ENCODE data around the gene ALG1. TPM values are rescaled to one million over a fixed set of nuclear protein-coding genes. Genes with fewer than 3 reads are reported as not detected.

Gene ALG1
- total RNA-seq, 6 experiments from 2014 or later: 43.5 to 51.3 (median 47.4) TPM

DNA sequence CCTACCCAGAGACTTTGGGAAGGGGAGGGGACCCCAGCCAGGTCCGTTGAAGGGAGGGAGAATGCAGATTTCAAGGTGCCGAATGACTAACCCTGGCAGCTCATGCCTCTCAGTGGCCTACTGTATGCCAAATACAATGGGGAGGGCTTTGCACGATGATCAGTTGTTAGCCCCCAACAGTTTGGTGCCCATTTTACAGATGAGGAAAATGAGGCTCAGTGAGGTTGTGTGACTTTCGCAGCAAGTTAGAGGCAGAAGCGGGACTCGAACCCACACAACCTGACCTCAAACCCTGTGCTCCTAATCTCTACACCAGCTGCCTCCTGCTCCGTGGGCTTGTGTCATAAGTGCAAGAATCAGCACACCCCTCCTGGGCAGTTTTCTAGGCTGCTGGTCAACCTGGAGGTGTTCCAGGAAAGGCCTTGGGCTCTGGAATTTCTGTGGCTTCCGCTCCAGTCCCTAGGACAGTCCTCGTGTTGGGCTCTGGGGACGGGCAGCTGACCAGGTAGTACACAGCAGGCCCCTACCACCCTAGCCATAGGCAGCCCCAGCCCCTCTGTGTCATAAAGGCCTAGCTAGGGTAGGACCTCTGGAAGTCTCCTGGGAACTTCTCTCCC lies 26.0 kb upstream of the ALG1 start:
- H3K27me3 Mint-ChIP-seq (ENCODE audit: insufficient read depth): peaks cover 15% of the 10 kb centered on the region
- H3K4me1 Mint-ChIP-seq (ENCODE audit: low read depth): peaks cover 22% of the 10 kb centered on the region
- no peak overlapping the region for H3K27ac Mint-ChIP-seq
- H3K4me3 Mint-ChIP-seq: no peak overlapping the region
- H3K36me3 Mint-ChIP-seq (ENCODE audit: low read depth): no peaks in the 10 kb centered on the region
- no peaks in the 10 kb centered on the region for H3K9me3 Mint-ChIP-seq
- DNase-seq: no peak
- TF ChIP-seq, protein P1, sequence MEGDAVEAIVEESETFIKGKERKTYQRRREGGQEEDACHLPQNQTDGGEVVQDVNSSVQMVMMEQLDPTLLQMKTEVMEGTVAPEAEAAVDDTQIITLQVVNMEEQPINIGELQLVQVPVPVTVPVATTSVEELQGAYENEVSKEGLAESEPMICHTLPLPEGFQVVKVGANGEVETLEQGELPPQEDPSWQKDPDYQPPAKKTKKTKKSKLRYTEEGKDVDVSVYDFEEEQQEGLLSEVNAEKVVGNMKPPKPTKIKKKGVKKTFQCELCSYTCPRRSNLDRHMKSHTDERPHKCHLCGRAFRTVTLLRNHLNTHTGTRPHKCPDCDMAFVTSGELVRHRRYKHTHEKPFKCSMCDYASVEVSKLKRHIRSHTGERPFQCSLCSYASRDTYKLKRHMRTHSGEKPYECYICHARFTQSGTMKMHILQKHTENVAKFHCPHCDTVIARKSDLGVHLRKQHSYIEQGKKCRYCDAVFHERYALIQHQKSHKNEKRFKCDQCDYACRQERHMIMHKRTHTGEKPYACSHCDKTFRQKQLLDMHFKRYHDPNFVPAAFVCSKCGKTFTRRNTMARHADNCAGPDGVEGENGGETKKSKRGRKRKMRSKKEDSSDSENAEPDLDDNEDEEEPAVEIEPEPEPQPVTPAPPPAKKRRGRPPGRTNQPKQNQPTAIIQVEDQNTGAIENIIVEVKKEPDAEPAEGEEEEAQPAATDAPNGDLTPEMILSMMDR (IDR thresholded peaks at IDR 0.05): no peak

DNA sequence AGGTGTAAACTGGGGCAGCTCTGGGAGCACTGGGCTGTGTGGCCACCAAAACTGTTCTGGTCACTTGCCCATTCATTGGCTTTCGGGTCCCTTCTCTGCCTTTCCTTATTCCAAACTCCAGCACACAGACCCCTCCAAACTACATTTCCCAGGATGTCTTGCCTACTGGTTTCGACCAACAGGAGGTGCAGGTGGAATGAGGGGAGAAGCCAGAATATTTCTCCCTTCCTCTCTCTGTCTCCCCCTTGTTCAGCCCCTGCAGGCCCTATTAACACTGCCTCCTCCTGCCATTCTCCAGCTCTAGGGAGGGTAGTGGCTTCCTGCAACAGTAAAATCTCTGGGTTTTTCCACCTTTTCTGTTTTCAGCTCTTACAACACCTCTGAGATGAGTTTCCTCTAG lies 24.7 kb upstream of the ALG1 start:
- no peaks in the 10 kb centered on the region for H3K36me3 Mint-ChIP-seq (ENCODE audit: low read depth)
- H3K4me1 Mint-ChIP-seq (ENCODE audit: low read depth): peaks cover 9% of the 10 kb centered on the region
- H3K9me3 Mint-ChIP-seq: no peaks in the 10 kb centered on the region
- no peak for DNase-seq
- no peak overlapping the region for H3K27ac Mint-ChIP-seq
- H3K4me3 Mint-ChIP-seq: no peak overlapping the region
- TF ChIP-seq, protein P1 (IDR thresholded peaks at IDR 0.05): no peak
- H3K27me3 Mint-ChIP-seq (ENCODE audit: insufficient read depth): peaks cover 11% of the 10 kb centered on the region

DNA sequence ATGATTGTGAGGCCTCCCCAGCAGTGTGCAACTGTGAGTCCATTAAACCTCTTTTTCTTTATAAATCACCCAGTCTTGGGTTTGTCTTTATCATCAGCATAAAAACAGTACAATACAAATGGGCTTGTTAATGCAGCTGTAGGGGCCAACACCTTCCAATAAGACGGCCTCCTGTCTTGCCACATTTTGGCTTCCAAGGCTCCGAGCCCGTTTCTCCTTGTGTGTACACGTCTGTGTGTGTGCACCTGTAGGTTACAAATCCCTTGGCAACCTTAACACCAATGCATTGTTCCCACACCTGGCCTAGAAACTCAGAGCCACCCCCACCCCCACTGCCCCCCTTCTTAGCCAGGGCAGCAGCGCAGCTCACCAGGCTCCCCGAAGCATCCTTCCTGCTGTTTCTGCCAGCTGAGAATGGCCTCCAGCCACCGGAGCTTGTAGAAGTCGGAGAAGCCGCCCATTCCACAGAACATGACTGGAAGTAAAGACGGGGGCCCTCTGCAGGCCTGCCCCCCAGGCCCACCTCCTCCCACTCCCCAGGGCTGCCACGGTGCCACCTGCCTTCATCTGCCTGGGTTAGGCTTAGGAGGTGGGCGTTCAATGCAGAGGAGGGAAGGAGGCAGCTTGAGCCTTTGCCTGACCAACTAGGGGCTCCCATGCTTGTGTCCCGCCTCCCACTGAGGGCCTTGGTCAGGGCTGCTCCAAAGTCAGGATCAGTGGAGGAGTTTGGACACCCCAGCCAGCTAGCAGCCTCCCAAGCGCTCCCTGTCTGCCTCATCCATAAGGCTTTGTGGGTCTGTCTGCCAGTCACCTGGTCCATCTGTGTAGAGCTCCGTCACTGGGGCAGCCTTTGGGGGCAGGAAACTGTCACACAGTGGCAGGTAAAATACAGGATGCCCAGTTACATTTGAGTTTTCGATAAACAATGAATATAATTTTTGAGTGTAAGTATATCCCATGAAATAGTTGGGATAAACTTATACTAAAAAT lies 16.5 kb upstream of the ALG1 start:
- peaks cover 15% of the 10 kb centered on the region for H3K27me3 Mint-ChIP-seq (ENCODE audit: insufficient read depth)
- no peaks in the 10 kb centered on the region for H3K4me1 Mint-ChIP-seq (ENCODE audit: low read depth)
- no peak overlapping the region for H3K27ac Mint-ChIP-seq
- no peak for DNase-seq
- TF ChIP-seq, protein P1 (IDR thresholded peaks at IDR 0.05): no peak
- H3K9me3 Mint-ChIP-seq: no peaks in the 10 kb centered on the region
- no peak overlapping the region for H3K4me3 Mint-ChIP-seq
- H3K36me3 Mint-ChIP-seq (ENCODE audit: low read depth): no peaks in the 10 kb centered on the region

DNA sequence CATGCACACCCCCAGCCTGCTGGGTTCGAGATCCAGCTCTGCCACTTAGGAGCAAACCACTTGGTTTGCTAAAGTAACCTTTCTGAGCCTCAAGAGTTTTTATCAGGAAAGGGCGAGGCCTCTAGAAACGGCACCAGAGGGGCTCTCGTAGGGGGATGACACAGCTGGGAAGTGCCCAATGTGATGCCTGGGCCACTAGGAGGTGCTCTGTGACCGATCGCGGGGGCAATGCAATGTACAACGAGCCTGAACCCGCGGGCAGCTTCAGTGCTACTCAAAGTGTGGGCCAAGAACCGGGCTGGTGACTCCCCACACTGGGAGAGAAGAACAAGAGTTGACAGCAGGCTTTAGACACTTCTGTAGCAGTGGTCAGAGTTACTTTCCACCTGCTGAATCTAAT lies 15.3 kb upstream of the ALG1 start:
- Mint-ChIP-seq H3K27me3 (ENCODE audit: insufficient read depth) (peaks cover 15% of the 10 kb centered on the region), H3K36me3 (ENCODE audit: low read depth) (no peaks in the 10 kb centered on the region), H3K4me1 (ENCODE audit: low read depth) (no peaks in the 10 kb centered on the region), H3K27ac (no peak overlapping the region), H3K4me3 (no peak overlapping the region), H3K9me3 (no peaks in the 10 kb centered on the region)
- no peak for DNase-seq
- TF ChIP-seq, protein P1 (IDR thresholded peaks at IDR 0.05): peak; percentile 61

DNA sequence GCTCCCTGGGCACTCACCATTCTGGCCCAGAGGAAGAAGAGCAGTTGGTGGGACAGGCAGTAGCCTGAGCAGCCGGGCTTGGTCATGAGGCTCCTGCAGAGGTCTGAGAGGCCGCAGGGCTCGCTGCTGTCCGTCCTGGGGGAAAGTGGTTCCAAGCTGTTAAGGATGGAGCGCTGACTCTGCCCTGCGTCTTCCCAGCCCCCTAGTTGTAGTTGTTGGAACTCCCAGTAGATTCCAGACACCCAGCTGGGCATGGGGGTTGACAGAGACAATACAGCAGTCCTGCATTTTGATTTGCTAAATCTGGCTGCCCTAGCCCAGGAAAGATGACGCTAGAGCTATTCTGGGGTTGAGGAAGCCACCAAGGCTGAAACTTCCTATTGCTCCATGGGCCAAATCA lies 13.2 kb upstream of the ALG1 start:
- TF ChIP-seq, protein P1 (IDR thresholded peaks at IDR 0.05): peak; percentile 54
- Mint-ChIP-seq H3K27ac (no peak overlapping the region), H3K4me3 (no peak overlapping the region), H3K36me3 (ENCODE audit: low read depth) (no peaks in the 10 kb centered on the region), H3K27me3 (ENCODE audit: insufficient read depth) (peaks cover 23% of the 10 kb centered on the region), H3K9me3 (no peaks in the 10 kb centered on the region), H3K4me1 (ENCODE audit: low read depth) (no peaks in the 10 kb centered on the region)
- no peak for DNase-seq

Data from HFFc6 (cell line).